DMS53 treated with DMSO at 0.1 percent for 48 hours (cell line): ENCODE data around the gene HPCAL1.

ENCODE experiments used
- DNase-seq: peaks from one replicate; lab custom pipeline; 2025; ENCODE audit not compliant: unreplicated experiment; lab: John Stamatoyannopoulos, UW

The HPCAL1 gene

GRCh38 chr2:10301941-10302478 is 694 bp upstream of the HPCAL1 start:
- no peak for DNase-seq

- DNase-seq, result no peak
These were observed 533 bp downstream of the HPCAL1 start for GRCh38 chr2:10303181-10303693.

- DNase-seq, result no peak
These were observed 1.1 kb downstream of the HPCAL1 start for GRCh38 chr2:10303694-10304378.

GRCh38 chr2:10304458-10305253 is 2.0 kb downstream of the HPCAL1 start:
- no peak for DNase-seq

- DNase-seq, result no peak
These were observed 2.5 kb downstream of the HPCAL1 start for GRCh38 chr2:10305254-10305635.

- no peak for DNase-seq
These were observed 3.0 kb downstream of the HPCAL1 start for GRCh38 chr2:10305715-10306114.

- DNase-seq, result no peak
These were observed 4.3 kb downstream of the HPCAL1 start for GRCh38 chr2:10306901-10307463.

GRCh38 chr2:10307561-10308156 is 5.0 kb downstream of the HPCAL1 start:
- DNase-seq, result no peak

GRCh38 chr2:10308866-10309265 is 6.2 kb downstream of the HPCAL1 start:
- DNase-seq, result no peak

- DNase-seq, result no peak
These were observed 6.6 kb downstream of the HPCAL1 start for GRCh38 chr2:10309286-10309685.

GRCh38 chr2:10310309-10310888 is 7.7 kb downstream of the HPCAL1 start:
- no peak for DNase-seq

GRCh38 chr2:10311736-10312135 is 9.0 kb downstream of the HPCAL1 start:
- no peak for DNase-seq

GRCh38 chr2:10312437-10312957 is 9.8 kb downstream of the HPCAL1 start:
- DNase-seq, result no peak

GRCh38 chr2:10316336-10316735 is 13.6 kb downstream of the HPCAL1 start:
- DNase-seq, result no peak

GRCh38 chr2:10316860-10317259 is 14.2 kb downstream of the HPCAL1 start:
- no peak for DNase-seq

- no peak for DNase-seq
These were observed 14.9 kb downstream of the HPCAL1 start for GRCh38 chr2:10317646-10318045.

GRCh38 chr2:10318345-10318744 is 15.6 kb downstream of the HPCAL1 start:
- no peak for DNase-seq

GRCh38 chr2:10319892-10320574 is 17.3 kb downstream of the HPCAL1 start:
- DNase-seq, result no peak

- DNase-seq, result no peak
These were observed 17.8 kb downstream of the HPCAL1 start for GRCh38 chr2:10320575-10320931.

GRCh38 chr2:10320933-10321332 is 18.2 kb downstream of the HPCAL1 start:
- DNase-seq, result no peak
